Colonic mucosa (tissue), 4 donors: ENCODE results near the gene ASTE1. TPM values are rescaled to one million over a fixed set of nuclear protein-coding genes. Genes with fewer than 3 reads are reported as not detected.
"Not testable (repeated sequence)": the region's sequence is repeated elsewhere in the genome, so short reads cannot be mapped to it uniquely, and the experiment has no call there.

Source experiments
- DNase-seq: peaks from one replicate; pipeline ENCODE4 v3.0.0-alpha.2; 2020
- H3K27ac ChIP-seq: fragments of 200-600 bp; one replicate; pipeline ENCODE4 v1.8.0; 2021
- H3K27me3 ChIP-seq: fragments of 200-600 bp; one replicate; pipeline ENCODE4 v1.8.0; 2021
- H3K36me3 ChIP-seq: fragments of 200-600 bp; one replicate; pipeline ENCODE4 v1.8.0; 2021
- H3K4me1 ChIP-seq: fragments of 200-600 bp; one replicate; pipeline ENCODE4 v1.8.0; 2021; ENCODE audit warnings: mild to moderate bottlenecking
- H3K4me3 ChIP-seq: fragments of 200-600 bp; one replicate; pipeline ENCODE4 v1.8.0; 2021
- H3K9ac ChIP-seq, 2 donors: one replicate each; pipeline ENCODE4 v1.7.0; 2013; ENCODE audit warnings: control low read depth in 2 of 2, low read depth in 2 of 2, low read length in 2 of 2
- H3K9me3 ChIP-seq: fragments of 200-600 bp; one replicate; pipeline ENCODE4 v1.8.0; 2021
- CTCF ChIP-seq: fragments of 200-600 bp; IDR thresholded peaks from one replicate; pipeline ENCODE4 v1.8.0; 2022; ENCODE audit warnings: antibody characterized with exemption, mild to moderate bottlenecking
- intact Hi-C: fragments of 100-400 bp; cut with DNase I; formaldehyde crosslinking; loops from one replicate; pipeline ENCODE4 v1.14.1; 2022
- total RNA-seq, 2 donors: library from RNA; stranded (reverse); fragmentation: NEBNext Ultra II Directional in 1 of 2; extraction: Animal tissue kit (Norgen Biotek cat#: 25700) in 1 of 2; gene quantifications; one replicate each; pipeline ENCODE4 v1.2.1, GENCODE V29; 2021
- donor health status: healthy.
- donor health status: DM: no; HTN: no; CAD: no.
- donor health status: DM: no; HTN: no; CAD: no.

ASTE1 gene
- total RNA-seq, 2 donors from 2014 or later, result 9.3 to 13.0 TPM

GRCh38 chr3:130975251-130975650 is 51.4 kb downstream of the ASTE1 start:
- Histone ChIP-seq H3K9me3 (no peaks in the 10 kb centered on the region), H3K4me3 (no peak overlapping the region), H3K27me3 (no peaks in the 10 kb centered on the region), H3K36me3 (no peaks in the 10 kb centered on the region), H3K27ac (no peak overlapping the region), H3K4me1 (no peaks in the 10 kb centered on the region), H3K9ac (no peak overlapping the region)
- no peak for TF ChIP-seq CTCF
- DNase-seq, result no peak
- intact Hi-C loops, result no loop called here

GRCh38 chr3:130974201-130974600 is 52.4 kb downstream of the ASTE1 start:
- no peaks in the 10 kb centered on the region for H3K9me3 ChIP-seq
- no peak for DNase-seq
- H3K36me3 ChIP-seq, result no peaks in the 10 kb centered on the region
- no peak for TF ChIP-seq CTCF
- H3K27me3 ChIP-seq, result no peaks in the 10 kb centered on the region
- H3K4me1 ChIP-seq, result no peaks in the 10 kb centered on the region
- intact Hi-C loops, result no loop called here
- H3K4me3 ChIP-seq, result no peak overlapping the region
- no peak overlapping the region for H3K27ac ChIP-seq
- no peak overlapping the region for H3K9ac ChIP-seq

- H3K27ac ChIP-seq, result no peak overlapping the region
- H3K9me3 ChIP-seq, result no peaks in the 10 kb centered on the region
- no peak overlapping the region for H3K4me3 ChIP-seq
- DNase-seq, result no peak
- H3K9ac ChIP-seq, result no peak overlapping the region
- H3K4me1 ChIP-seq, result no peaks in the 10 kb centered on the region
- intact Hi-C loops, result no loop called here
- no peaks in the 10 kb centered on the region for H3K27me3 ChIP-seq
- TF ChIP-seq CTCF, result no peak
- H3K36me3 ChIP-seq, result no peaks in the 10 kb centered on the region
These were observed 53.2 kb downstream of the ASTE1 start for GRCh38 chr3:130973406-130973805.

GRCh38 chr3:130972592-130972991 is 54.0 kb downstream of the ASTE1 start:
- H3K4me1 ChIP-seq, H3K4me3 ChIP-seq, H3K9me3 ChIP-seq, H3K9ac ChIP-seq, DNase-seq, H3K36me3 ChIP-seq, intact Hi-C loops, H3K27me3 ChIP-seq, H3K27ac ChIP-seq: not testable (repeated sequence)

- Histone ChIP-seq H3K27ac (no peak overlapping the region), H3K9ac (no peak overlapping the region), H3K36me3 (no peaks in the 10 kb centered on the region), H3K4me3 (no peak overlapping the region), H3K27me3 (no peaks in the 10 kb centered on the region), H3K4me1 (no peaks in the 10 kb centered on the region), H3K9me3 (no peaks in the 10 kb centered on the region)
- intact Hi-C loops, result no loop called here
- TF ChIP-seq CTCF, result no peak
- no peak for DNase-seq
These were observed 55.4 kb downstream of the ASTE1 start for GRCh38 chr3:130971208-130971607.

GRCh38 chr3:130969621-130970020 is 57.0 kb downstream of the ASTE1 start:
- Histone ChIP-seq H3K4me3 (no peak overlapping the region), H3K36me3 (no peaks in the 10 kb centered on the region), H3K27me3 (no peaks in the 10 kb centered on the region), H3K27ac (no peak overlapping the region), H3K4me1 (no peaks in the 10 kb centered on the region), H3K9ac (no peak overlapping the region), H3K9me3 (no peaks in the 10 kb centered on the region)
- intact Hi-C loops, result no loop called here
- TF ChIP-seq CTCF, result no peak
- DNase-seq, result no peak
